Endothelial cell (in vitro differentiated cells): ENCODE results near the gene UROC1. TPM values are rescaled to one million over a fixed set of nuclear protein-coding genes. Genes with fewer than 3 reads are reported as not detected.

Experiments used
- DNase-seq: peaks from one replicate; pipeline ENCODE4 v3.0.0; 2021; ENCODE audit warnings: low spot score
- H3K27ac Mint-ChIP-seq: one replicate; pipeline ENCODE4 v1.8.0; 2021; ENCODE audit warnings: mixed read lengths, inconsistent platforms; ENCODE audit not compliant: unreplicated experiment
- H3K27me3 Mint-ChIP-seq: one replicate; pipeline ENCODE4 v1.8.0; 2021; ENCODE audit warnings: mild to moderate bottlenecking, moderate library complexity, mixed read lengths, inconsistent platforms; ENCODE audit not compliant: unreplicated experiment
- H3K36me3 Mint-ChIP-seq: one replicate; pipeline ENCODE4 v1.8.0; 2021; ENCODE audit warnings: mild to moderate bottlenecking, low read depth, mixed read lengths, inconsistent platforms; ENCODE audit not compliant: unreplicated experiment
- H3K4me1 Mint-ChIP-seq: one replicate; pipeline ENCODE4 v1.8.0; 2021; ENCODE audit warnings: mild to moderate bottlenecking, mixed read lengths, inconsistent platforms; ENCODE audit not compliant: unreplicated experiment
- H3K4me3 Mint-ChIP-seq: one replicate; pipeline ENCODE4 v1.8.0; 2021; ENCODE audit warnings: mild to moderate bottlenecking, mixed read lengths, inconsistent platforms; ENCODE audit not compliant: unreplicated experiment
- H3K9me3 Mint-ChIP-seq: one replicate; pipeline ENCODE4 v1.8.0; 2021; ENCODE audit warnings: mixed read lengths, inconsistent platforms; ENCODE audit not compliant: unreplicated experiment
- total RNA-seq: library from RNA; stranded (reverse); fragmentation: NEBNext Ultra II Directional; extraction: Animal tissue kit (Norgen Biotek cat#: 25700); gene quantifications from one replicate; pipeline ENCODE4 v1.2.1, GENCODE V29; 2021; ENCODE audit not compliant: unreplicated experiment
- TF ChIP-seq, protein P1 (sequence below): fragments of 200-600 bp; sonication (generic); IDR thresholded peaks from one replicate; pipeline ENCODE4 v1.5.0; 2021; ENCODE audit warnings: antibody characterized with exemption; ENCODE audit not compliant: unreplicated experiment

The UROC1 gene
- total RNA-seq, 1 donor from 2014 or later, result not detected

DNA sequence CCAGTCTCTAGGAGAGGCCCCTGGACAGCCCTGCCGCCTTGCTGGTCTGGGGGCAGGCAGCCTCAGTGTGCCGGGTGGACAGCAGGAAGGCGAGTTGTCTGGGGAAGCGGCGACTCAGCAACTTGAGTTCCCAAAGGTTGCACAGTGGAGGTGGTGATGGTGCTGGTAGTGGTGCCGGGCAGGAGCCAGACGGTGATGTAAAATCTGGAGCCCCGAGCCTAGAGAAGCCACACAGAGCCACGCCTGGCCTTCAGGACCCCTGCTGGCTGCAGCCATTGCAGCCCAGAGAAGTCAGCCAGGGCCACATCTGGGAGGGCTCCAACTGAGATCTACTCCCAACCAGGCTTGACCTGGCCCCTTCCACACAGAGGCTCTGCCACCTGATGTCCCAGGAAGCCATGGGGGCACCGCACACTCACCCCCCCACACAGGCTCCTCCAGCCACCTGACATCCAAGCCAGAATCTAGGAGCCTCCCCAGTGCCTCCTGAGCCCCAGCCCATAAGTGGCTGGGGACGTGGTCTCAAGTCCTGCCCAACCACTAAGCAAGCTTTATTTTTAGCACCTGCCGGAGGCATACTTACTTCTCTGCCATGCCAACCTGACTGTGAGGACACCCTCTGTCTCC, 32.4 kb upstream of the UROC1 start:
- Mint-ChIP-seq H3K4me3 (no peak overlapping the region), H3K36me3 (no peaks in the 10 kb centered on the region), H3K27me3 (peaks cover 3% of the 10 kb centered on the region), H3K4me1 (peaks cover 5% of the 10 kb centered on the region), H3K27ac (no peak overlapping the region), H3K9me3 (no peaks in the 10 kb centered on the region)
- TF ChIP-seq, protein P1, sequence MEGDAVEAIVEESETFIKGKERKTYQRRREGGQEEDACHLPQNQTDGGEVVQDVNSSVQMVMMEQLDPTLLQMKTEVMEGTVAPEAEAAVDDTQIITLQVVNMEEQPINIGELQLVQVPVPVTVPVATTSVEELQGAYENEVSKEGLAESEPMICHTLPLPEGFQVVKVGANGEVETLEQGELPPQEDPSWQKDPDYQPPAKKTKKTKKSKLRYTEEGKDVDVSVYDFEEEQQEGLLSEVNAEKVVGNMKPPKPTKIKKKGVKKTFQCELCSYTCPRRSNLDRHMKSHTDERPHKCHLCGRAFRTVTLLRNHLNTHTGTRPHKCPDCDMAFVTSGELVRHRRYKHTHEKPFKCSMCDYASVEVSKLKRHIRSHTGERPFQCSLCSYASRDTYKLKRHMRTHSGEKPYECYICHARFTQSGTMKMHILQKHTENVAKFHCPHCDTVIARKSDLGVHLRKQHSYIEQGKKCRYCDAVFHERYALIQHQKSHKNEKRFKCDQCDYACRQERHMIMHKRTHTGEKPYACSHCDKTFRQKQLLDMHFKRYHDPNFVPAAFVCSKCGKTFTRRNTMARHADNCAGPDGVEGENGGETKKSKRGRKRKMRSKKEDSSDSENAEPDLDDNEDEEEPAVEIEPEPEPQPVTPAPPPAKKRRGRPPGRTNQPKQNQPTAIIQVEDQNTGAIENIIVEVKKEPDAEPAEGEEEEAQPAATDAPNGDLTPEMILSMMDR, result no peak
- DNase-seq, result peak; percentile 5

DNA sequence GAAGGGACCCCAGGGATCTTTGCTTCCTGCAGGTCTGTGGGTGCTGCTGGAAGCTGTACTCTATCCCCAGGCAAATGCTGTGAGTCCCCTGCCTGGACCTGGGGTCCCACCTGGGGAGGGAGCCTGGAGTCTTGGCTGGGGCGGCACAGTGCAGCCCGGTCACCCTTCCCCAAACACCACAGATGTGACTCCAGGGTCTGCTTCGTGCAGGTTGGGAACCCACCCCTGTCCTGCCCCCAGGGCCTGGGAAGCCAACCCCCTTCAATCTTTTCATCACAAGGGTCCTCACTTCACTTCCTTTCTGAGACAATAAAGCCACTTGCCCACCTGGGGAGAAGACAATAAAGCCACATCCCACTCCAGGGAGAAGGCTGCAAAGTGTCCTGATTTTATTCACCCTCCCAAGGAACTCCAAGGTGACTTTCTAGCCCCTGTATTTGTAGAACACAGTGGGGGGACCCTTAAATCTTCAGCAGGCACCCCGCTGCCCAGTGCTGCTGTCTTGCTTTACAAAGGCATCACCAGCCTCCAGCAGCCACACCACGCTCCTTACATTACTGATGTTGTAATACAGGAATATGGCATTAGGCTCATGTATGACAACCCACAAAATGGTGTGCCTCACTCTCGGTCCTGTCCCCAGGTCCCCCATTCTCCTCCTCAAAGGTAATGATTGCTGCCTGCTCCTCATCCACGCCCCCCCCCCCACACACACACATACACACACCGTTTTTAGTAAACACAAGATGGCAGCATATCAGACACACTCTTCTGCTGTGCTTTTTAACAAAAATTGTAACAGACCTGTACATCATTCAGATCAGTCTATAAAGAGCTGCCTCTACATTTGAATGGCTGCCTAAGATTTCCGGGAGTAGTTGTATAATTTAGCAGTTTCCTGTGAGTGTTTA, 31.2 kb upstream of the UROC1 start:
- Mint-ChIP-seq H3K9me3 (no peaks in the 10 kb centered on the region), H3K36me3 (no peaks in the 10 kb centered on the region), H3K27ac (no peak overlapping the region), H3K4me3 (no peak overlapping the region), H3K27me3 (peaks cover 3% of the 10 kb centered on the region), H3K4me1 (peaks cover 5% of the 10 kb centered on the region)
- TF ChIP-seq, protein P1, result no peak
- peak; percentile 2 for DNase-seq

DNA sequence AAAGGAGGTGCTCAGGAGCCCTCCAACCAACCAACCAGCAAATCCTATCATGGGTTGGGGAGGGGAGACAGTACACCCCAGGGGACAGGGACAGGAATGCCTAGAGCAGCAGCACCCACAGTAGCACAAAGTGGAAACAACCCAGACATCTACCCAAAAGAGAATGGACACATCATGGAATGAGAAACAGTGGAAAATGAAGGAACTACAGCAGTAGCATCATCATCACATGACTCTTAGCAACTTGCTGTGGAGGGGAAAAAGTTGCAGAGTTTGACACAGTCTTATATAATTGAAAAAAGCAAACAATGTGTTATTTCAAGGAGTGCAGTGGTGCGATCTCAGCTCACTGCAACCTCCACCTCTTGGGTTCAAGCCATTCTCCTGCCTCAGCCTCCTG, 30.1 kb upstream of the UROC1 start:
- no peak overlapping the region for H3K4me3 Mint-ChIP-seq
- peaks cover 5% of the 10 kb centered on the region for H3K4me1 Mint-ChIP-seq
- H3K27ac Mint-ChIP-seq, result no peak overlapping the region
- H3K36me3 Mint-ChIP-seq, result no peaks in the 10 kb centered on the region
- TF ChIP-seq, protein P1, result no peak
- H3K27me3 Mint-ChIP-seq, result peaks cover 3% of the 10 kb centered on the region
- no peaks in the 10 kb centered on the region for H3K9me3 Mint-ChIP-seq
- DNase-seq, result no peak

DNA sequence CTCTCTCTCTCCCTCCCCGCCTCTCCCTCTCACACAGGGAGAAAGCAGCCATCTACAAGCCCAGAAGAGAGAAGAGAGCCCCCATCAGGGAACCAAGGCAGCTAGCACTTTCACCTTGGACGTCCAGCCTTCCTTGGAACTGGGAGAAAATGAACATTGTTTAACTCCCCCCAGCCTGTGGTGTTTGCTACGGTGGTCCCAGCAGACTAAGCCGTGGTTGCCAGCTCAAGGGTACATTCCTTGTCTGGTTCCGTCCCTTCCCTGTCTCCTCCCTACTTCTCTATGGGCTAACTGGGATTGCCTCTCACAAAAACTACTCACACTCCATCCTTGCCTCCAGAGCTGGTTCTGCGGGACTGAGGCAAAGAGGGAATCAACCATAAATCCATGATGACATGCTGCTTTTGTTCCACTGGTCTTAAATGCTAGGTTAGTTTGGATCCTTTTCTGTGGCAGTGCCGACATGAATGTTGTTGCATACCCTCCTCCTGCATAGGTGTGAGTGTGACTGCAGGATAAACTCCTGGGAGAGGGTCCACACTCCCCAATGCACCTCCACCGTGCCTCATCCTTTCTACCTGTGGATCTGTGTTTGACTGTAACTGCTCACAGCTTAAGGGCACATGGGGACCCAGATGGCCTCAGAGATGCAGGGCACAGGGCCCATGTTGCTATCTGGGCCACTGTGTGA, 29.1 kb upstream of the UROC1 start:
- no peaks in the 10 kb centered on the region for H3K9me3 Mint-ChIP-seq
- H3K36me3 Mint-ChIP-seq, result no peaks in the 10 kb centered on the region
- no peak overlapping the region for H3K4me3 Mint-ChIP-seq
- DNase-seq, result no peak
- no peak overlapping the region for H3K27ac Mint-ChIP-seq
- H3K4me1 Mint-ChIP-seq, result peaks cover 5% of the 10 kb centered on the region
- H3K27me3 Mint-ChIP-seq, result peaks cover 3% of the 10 kb centered on the region
- TF ChIP-seq, protein P1, result no peak
